NCI-H1417 (cell line): Measurements from ENCODE around the gene CUX1.
A peak's percentile ranks its signal among the peaks of the same experiment; 100 is the strongest.
"Not testable (repeated sequence)": the region's sequence is repeated elsewhere in the genome, so short reads cannot be mapped to it uniquely, and the experiment has no call there.

Experiments
- DNase-seq, 3 experiments: peaks; one replicate each; lab custom pipeline; 2025; lab: John Stamatoyannopoulos, UW

CUX1 gene

DNA sequence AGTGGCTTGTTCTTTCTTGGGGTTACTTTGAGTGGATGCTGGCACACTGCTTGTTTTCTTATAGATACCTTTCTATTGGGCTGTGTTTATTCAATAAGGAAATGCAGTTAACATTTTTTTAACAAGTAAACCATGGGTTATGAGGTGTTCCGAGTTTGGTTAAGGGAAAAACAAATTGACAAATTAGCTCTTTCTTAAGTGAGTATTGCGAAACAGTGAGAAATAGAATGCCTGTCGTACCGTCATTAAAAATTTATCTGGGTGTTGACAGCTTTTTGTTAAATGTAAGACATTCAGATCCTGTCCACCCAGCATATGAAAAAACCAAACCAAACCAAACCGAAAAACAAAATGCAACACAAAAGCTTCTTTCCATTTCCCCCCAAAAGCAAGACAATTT is 6.2 kb downstream of the CUX1 start:
- DNase-seq, result no peak

DNA sequence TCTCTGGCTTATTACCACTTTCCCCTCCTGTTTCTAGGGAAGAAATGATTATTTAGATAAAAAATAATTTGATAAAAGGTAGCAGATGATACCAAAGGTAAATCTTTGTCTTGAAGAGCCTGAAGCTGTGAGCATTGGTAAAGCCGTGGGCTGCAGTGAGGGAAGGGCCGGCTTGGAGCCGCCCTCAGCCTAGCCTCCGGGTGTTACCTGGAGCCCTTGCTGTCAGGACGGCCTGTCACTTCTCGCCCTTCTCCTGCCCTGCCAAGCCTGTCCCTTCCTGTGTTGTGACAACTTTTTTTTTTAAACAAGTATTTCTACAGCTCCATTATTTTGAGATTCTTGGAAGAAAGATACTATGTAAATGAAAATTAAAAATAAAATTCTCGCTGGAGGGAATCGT is 7.0 kb downstream of the CUX1 start:
- no peak for DNase-seq

DNA sequence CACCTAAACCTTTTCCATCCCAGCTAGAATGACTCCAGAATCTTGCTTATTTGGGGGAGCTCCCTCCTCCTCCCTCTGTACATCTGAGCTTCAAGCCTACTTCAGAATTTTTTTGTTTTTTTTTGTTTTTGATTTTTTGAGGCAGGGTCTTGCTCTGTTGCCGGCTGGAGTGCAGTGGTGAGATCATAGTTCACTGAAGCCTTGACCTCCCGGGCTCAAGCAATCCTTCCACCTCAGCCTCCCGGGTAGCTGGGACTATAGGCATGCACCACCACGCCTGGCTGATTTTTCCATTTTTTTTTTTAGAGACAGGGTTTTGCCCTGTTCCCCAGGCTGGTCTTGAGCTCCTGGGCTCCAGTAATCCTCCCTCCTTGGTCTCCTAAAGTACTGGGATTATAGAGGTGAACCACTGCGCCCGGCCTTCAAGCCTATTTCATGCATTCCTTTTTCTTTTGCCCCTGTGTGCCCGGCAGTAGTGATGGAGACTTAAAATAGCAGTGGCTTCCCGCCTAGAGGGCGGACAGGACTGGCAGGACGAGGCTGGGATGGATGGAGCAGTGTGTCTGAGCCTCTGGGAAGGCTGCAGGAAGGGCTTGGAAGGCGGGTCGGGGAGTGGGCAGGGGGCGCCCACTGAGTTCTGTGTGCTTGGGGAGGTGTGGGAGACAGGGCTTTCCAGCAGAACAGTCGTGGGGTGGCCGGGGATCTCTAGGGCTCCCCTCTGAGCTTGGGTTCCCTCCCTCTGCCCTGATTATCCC is 8.8 kb downstream of the CUX1 start:
- no peak for DNase-seq

DNA sequence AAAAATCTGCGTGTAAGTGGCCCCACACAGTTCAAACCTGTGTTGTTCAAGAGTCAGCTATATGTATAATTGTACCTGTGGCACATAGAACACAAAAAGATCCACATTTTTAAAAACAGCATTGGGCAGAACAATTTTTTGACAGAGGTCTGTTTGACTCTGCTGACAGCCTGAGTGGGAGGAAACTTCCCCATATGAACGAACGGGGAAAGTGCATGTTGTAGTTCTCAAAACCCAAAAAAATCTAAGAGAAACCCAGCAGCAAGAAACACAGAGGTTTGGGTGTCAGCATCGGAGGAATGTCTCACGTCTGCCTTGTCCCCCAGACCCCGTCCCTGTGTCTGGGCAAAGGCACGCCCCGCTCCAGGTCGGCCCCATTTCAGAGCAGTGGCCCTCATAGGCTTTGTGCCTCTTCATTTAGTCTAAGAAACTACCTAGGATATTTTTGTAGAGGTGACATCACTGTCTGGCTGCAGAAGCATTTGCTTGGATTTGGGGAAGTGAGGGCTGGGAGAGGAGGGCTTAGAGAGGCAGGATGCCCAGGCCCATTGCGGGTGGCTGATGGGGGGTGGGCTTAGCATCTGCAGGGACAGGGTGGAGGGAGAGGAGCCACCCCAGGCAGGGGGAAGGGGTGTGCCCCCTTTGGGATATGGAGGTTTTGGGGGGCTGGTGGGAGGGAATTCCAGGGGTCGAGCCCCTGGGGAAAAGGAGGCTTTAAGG is 11.0 kb downstream of the CUX1 start:
- no peak for DNase-seq

DNA sequence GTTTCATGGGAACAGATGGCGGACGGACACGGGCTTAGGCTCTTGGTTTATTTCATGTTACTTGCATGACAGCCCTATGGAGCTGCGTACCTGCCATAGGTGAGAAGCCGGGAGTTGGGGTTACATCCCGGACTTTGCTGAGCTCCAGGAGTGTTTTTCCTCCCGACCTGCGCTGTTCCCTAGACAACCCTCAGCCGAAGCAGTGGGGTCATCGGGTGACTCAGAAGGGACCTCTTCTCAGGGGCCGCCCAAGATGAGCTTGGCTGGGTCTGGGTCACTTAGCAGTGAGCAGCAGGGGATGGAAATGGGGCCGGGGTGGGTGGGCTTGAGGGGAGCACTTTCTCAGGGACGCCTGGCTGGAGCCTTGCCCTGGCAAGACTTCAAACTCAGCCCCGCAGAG is 11.9 kb downstream of the CUX1 start:
- no peak for DNase-seq

DNA sequence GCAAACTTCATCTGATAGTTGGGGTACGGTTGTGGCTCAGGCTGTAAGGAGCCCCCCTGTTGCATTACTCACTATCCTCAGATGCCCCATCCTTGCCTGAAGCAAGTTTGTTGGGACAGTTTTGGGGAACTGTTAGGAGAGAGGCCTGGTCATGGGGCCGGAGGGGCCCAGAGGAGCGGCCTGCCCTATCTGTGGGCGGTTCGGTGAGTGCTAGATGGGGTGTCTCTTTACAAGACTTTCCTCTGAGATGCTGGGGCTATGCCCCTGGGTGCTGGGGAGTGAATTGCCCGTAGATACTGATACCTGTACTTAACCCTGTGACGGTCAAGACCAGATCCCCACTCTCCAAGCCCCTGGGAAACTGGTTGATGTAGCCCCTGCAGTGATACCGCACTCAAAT is 12.4 kb downstream of the CUX1 start:
- no peak for DNase-seq

DNA sequence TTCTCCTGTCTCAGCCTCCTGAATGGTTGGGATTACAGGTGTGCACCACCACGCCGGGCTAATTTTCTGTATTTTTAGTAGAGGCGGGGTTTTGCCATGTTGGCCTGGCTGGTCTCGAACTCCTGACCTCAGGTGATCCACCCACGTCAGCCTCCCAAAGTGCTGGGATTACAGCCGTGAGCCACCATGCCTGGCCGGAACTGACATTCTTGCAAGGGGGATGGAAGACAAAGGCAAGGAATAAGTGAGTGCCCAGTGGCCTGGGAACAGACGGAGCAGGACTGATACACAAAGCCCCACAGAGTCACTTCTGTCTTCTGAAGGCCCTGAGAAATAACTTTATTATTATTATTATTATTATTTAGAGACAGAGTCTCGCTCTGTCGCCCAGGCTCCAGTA is 14.0 kb downstream of the CUX1 start:
- not testable (repeated sequence) for DNase-seq

DNA sequence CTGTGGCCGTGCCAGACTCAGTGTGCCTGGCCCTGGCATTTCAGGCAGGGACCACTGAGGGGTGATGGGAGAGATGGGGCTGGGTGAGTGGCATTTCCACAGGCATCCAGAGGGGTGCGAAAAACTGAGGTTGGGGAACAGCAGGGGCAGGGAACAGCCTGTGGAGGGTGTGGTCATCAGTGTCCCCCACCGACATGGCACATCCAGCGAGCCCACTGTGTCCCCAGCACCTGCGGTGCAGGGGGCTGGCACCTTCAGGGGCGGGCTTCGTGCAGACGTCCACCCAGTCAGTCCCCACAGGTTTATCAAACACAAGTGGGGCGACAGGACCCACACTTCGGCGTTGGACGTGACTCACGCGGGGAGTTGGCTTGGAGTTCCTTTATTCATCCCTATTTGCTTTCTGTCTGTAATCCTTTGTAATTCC is 14.8 kb downstream of the CUX1 start:
- no peak for DNase-seq

DNA sequence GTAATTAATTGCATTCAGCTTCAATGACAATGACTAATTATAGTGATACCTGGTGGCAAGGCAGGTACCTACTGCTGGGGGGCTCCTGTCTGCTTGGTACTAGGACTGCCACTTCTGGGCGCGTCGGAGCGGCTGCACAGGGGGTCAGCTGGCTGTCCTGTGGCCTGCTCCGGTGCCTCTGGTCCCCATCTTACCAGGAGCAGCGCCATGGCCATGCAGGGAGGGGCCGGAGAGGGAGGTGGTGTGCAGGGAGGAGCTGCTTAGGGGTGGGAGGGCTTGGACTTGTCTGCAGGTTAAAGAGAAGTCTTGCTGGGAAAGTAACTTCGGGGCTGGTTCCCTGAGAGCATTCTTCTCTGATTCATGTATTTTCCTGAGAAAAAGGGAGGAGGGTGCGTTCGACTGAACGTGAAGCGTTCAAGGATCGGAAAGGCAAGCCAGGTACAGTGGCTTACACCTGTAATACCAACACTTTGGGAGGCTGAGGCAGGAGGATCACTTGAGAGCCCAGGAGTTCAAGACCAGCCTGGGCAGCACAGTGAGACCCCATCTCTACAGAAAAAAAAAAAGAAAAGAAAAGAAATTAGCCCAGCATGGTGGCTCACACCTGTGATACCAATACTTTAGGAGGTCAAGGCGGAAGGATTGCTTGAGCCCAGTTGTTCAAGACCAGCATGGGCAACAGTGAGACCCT is 15.4 kb downstream of the CUX1 start:
- peak in 1 of 3 experiments; percentile 49 for DNase-seq

DNA sequence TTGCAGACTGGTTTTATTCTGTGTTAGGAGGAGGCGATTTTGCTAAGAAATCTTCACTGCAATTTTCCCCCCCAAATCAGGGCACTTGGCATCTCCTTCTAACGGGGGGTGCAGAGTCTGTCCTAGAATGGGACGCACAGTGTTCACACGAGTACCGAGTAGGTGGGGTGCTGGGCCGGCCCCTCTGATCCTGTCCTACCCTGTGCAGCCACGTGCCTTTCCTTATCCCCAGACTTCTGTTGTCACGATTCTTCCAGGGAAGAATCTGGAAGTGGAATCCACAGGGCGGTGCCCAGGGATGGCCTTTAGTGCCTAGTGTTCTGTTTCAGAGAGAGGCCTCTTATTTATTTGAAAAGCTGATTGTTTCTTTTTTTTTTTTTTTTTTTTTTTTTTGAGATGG is 16.4 kb downstream of the CUX1 start:
- DNase-seq, result no peak

DNA sequence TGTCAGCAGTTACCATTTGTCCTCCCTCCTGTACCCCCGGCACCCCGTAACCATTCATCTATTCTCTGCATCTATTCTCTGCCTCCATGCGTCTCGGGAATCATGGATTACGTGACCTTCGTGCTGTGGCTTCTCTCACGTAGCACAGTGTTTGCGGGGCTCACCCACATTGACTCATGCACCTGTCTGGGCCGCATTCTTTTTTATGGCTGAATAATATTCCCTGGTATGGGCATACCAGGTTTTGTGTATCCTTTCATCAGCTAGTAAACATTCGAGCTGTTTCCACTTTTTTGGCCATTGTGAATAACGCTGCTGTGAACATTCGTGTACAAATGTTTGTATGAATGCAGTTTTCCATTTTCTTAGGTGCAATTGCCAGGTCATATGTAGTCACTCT is 17.7 kb downstream of the CUX1 start:
- no peak for DNase-seq

DNA sequence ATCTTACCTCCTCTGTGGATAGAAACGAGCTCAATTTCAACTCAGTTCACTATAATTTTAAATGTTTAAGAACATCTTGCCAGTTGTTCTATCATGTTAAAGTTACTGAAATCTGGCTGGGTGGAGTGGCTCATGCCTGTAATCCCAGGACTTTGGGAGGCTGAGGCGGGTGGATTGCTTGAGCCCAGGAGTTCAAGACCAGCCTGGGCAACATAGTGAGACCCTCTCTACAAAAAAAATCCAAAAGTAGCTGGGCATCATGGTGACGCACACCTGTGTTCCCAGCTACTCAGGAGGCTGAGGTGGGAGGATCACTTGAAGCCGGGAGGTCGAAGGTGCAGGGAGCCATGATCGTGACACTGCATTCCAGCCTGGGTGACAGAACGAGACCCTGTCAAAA is 20.0 kb downstream of the CUX1 start:
- not testable (repeated sequence) for DNase-seq

DNA sequence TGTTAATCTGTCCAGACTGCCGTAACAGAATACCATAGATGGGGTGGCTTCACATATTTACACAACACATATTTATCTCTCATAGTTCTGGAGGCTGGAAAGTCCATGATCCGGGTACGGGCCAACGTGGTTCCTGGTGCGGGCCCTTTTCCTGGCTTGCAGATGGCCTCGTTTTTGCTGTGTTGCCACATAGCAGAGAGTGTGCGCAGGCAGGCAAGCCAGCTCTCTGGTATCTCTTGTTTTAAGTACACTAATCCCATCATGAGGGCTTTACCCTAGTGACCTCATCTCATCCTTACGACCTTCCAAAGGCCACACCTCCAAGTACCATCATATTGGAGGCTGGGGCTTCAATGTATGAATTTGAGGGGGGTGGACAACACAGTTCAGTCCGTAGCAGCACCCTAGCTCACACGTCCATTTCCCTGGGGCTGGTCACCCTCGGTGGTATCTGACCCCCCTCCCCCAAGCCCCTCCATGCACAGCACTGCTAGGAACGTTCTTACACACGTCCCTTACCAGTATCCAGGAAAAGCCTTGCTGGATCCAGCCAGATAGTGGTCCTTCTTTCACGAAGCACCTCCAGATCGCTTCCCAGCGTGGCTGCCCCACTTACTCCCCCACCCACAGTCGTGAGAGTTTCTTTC is 21.5 kb downstream of the CUX1 start:
- no peak for DNase-seq

DNA sequence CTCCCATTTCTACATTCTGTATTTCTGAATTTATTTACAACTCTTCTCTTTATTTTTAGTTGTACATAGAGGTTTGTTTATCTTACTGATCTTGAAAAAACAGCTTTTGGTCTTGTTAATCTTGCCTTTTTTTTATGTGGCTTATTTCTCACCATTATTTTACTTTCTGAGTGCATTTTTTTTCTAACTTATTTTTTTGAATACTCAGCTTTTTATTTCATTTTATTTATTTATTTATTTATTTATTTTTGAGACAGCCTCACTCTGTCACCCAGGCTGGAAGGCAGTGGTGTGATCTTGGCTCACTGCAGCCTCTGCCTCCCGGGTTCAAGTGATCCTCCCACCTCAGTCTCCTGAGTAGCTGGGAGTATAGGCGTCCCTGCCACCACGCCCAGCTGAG is 23.9 kb downstream of the CUX1 start:
- no peak for DNase-seq

DNA sequence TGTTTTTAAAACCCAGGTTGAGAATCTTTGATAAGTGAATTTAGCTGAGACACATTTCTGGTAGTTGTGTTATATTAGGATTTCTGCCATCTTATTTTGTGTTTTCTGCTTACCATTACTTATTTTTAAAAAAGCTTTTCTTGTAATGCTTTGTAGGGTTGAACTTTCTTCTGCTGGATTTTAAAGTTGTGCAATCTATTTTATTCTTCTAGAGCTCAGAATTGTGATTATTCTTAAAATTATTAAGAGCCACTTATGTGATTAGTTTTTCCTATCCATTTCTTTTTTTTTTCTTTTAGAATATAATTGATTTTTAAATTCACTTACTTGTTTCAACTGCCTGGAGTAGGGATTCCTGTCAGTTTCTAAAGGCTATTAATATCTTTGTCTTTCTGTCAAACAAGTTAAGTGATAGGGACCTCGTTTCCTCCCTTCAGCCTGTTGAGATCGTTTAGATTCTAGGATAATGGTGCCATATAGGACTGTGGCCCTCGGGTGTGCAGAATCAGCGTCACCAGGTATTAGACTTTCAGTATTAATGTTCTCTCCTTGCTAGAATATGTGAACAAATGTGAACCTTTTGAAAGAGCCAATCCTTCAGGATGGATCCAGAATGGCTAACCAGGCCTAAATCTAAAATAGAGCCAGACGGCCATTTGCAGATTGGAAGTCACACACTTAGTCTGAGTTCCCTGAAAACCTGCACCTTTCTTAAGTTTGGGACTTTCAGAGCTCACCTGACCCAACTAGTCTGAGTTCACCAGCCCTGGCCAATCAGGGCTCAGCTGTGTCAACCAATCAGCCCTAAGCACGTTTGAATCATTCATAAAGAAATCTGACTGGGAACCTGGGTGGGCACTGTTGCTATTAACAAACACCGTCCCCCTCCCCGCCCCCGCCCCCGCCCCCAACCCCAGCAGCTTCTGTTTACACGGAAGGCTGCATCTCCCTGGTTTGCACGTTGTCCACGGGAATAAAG is 26.2 kb downstream of the CUX1 start:
- DNase-seq, result no peak

DNA sequence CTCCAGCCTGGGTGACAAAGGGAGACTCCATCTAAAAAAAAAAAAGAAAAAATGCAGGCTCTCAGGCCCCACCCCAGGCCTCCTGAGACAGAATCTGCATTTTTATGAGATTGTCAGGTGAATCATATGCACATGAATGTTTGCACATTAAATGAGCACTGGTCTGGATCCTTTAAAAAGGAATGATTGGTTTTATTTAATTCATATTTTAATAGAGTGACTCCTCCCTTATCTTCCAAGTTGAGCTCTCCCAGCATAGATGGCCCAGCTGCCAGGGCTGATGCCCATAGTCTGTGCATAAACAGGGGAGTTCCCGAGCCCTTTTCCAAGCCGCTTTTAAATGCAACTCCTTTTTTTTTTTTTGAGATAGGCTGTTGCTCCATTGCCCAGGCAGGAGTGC is 28.5 kb downstream of the CUX1 start:
- DNase-seq, result no peak

DNA sequence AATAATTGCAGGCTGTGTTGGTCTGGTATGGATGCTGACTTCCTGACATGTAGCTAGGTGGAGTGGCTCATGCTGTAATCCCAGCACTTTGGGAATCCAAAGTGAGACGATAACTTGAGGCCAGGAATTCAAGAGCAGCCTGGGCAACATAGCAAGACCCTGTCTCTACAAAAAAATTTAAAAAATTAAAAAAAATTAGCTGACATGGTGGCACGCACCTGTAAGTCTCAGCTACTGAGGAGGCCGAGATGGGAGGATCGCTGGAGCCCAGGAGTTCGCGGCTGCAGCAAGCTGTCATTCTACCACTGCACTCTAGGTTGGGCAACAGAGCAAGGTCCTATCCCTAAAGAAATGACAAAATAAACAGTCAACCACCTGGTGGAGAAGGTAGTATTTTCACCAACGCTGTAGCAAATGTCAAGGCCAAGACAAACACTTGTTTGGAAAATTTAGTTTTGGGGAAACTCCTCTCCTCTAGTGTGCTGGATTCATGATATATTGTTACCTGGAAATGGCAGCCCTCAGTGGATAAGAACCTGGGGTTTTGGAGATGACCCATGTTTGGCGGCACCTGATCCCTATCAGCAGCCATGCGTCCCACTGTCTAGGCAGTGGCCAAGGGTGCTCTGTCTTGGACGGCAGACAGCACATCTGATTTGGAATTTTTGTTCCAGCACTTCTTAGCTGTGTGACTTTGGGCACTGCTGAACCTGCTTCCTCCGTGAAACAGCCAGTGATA is 29.5 kb downstream of the CUX1 start:
- DNase-seq, result no peak

DNA sequence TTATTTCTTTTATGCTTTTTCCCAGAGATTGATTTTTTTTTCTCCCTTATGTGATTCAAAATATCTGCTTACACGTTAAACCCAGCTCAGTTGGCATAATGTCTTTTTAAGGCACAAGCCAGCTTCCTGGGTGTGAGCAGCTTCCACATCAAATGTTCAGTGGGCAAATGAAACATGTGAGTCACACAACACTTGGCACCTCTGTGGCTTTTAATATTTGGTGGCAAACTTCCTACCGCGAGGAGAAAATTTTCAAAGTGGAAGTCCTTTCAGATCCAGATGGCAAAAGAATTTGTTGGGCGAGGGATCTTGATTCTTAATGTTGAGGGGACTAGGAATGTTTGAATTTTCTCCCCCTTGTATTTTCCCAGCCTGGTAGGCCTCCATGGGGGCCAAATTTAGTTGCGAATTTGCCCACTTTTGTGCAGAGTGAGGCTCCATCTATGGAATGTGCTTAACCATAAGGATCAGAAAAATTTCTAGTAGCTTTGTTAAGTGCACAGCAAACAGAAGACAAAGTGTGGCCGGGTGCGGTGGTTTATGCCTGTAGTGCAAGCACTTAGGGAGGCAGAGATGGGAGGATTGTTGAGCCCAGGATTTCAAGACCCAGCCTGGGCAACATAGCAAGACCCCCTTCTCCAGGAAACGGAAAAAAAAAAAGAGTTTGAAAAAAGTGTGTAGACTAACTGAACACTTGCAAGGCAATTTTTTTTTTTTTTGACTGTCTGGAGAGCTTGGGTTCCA is 31.0 kb downstream of the CUX1 start:
- no peak for DNase-seq

DNA sequence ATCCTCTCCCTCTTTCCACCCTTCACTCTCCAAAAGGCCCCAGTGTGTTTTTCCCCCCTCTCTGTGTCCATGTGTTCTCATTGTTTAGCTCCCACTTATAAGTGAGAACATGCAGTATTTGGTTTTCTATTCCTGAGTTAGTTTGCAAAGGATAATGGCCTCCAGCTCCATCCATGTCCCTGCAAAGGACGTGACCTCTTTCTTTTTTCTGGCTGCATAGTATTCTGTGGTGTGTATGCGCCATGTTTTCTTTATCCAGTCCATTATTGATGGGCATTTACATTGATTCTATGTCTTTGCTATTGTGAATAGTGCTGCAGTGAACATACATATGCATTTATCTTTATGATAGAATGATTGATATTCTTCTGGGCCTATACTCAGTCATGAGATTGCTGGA is 31.9 kb downstream of the CUX1 start:
- not testable (repeated sequence) for DNase-seq

DNA sequence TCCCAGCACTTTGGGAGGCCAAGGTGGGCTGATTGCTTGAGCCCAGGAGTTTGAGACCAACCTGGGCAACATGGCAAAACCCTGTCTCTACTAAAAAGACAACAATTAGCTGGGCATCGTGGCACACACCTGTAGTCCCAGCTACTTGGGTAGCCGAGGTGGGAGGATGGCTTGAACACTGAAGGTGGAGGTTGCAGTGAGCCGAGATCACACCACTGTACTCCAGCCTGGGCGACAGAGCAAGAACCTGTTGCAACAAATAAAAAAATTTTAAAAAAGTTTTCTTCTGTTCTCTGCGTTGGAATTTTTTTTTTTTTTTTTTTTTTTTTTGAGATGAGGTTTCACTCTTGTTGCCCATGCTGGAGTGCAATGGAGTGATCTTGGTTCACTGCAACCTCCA is 34.9 kb downstream of the CUX1 start:
- DNase-seq, result not testable (repeated sequence)
